GM12873 (cell line): ENCODE results near the gene PTPN1.

Experiments used
- CTCF ChIP-seq: IDR thresholded peaks from 2 replicates; pipeline ENCODE4 v1.5.1; 2012; ENCODE audit warnings: low read depth, mild to moderate bottlenecking, moderate library complexity, low read length, control low read depth; ENCODE audit not compliant: insufficient read depth; ENCODE audit errors: missing control alignments

The PTPN1 gene

GRCh38 chr20:50537546-50538201 is 27.5 kb downstream of the PTPN1 start:
- no peak for TF ChIP-seq CTCF

- TF ChIP-seq CTCF, result no peak
These were observed 28.1 kb downstream of the PTPN1 start for GRCh38 chr20:50538276-50538675.

GRCh38 chr20:50540620-50541605 is 30.7 kb downstream of the PTPN1 start:
- no peak for TF ChIP-seq CTCF

- TF ChIP-seq CTCF, result no peak
These were observed 31.4 kb downstream of the PTPN1 start for GRCh38 chr20:50541606-50542041.

GRCh38 chr20:50543326-50543725 is 33.1 kb downstream of the PTPN1 start:
- no peak for TF ChIP-seq CTCF

- no peak for TF ChIP-seq CTCF
These were observed 34.9 kb downstream of the PTPN1 start for GRCh38 chr20:50545126-50545525.

GRCh38 chr20:50546729-50547314 is 36.6 kb downstream of the PTPN1 start:
- no peak for TF ChIP-seq CTCF
